K562 (cell line): ENCODE results near the gene ARID3A. TPM values are rescaled to one million over a fixed set of nuclear protein-coding genes. Genes with fewer than 3 reads are reported as not detected.
A peak's percentile ranks its signal among the peaks of the same experiment; 100 is the strongest.

ENCODE experiments used
- CCNT2 ChIP-seq: IDR thresholded peaks from 2 replicates; pipeline ENCODE4 v1.6.1; 2011; ENCODE audit warnings: borderline replicate concordance, low read depth, mild to moderate bottlenecking, moderate library complexity, mixed read lengths, low read length; ENCODE audit not compliant: insufficient read length; ENCODE audit errors: extremely low read depth
- CXXC5 ChIP-seq: fragments of 250-450 bp; sonication (Bioruptor Pico); IDR thresholded peaks from 2 replicates; pipeline ENCODE4 v1.8.0; 2022; ENCODE audit warnings: inconsistent platforms, mild to moderate bottlenecking, moderate library complexity
- DDX20 ChIP-seq: fragments of 450-650 bp; IDR thresholded peaks from 2 replicates; pipeline ENCODE4 v1.6.1; 2016; ENCODE audit warnings: missing genetic modification characterization, low read depth, mild to moderate bottlenecking, missing compliant biosample characterization, moderate library complexity
- ERF ChIP-seq: fragments of 450-650 bp; formaldehyde crosslinking; IDR thresholded peaks from 2 replicates; pipeline ENCODE4 v1.4.0; 2020; ENCODE audit warnings: mild to moderate bottlenecking, mixed read lengths
- FIP1L1 ChIP-seq: fragments of 200-400 bp; formaldehyde crosslinking; IDR thresholded peaks from 2 replicates; pipeline ENCODE4 v1.6.1; 2018; ENCODE audit warnings: mild to moderate bottlenecking, low read depth, low read length; ENCODE audit not compliant: poor library complexity, severe bottlenecking
- FOSL1 ChIP-seq: fragments of 200-800 bp; sonication (Bioruptor generic); conservative IDR thresholded peaks from 2 replicates; pipeline ENCODE4 v1.6.1; 2016; ENCODE audit warnings: missing genetic modification characterization, missing compliant biosample characterization
- GABPA ChIP-seq: fragments of 200-800 bp; sonication (Bioruptor generic); conservative IDR thresholded peaks from 2 replicates; pipeline ENCODE4 v1.6.1; 2016; ENCODE audit warnings: low read depth, missing genetic modification characterization, missing compliant biosample characterization
- HDAC1 ChIP-seq, 2 experiments: fragments of 450-650 bp; IDR thresholded peaks; 2 replicates each; pipeline ENCODE4 v1.6.1; 2016 to 2017; ENCODE audit warnings: inconsistent platforms in 1 of 2, mild to moderate bottlenecking in 1 of 2, moderate library complexity in 1 of 2
- HMG20B ChIP-seq: fragments of 250-450 bp; sonication (Bioruptor Pico); IDR thresholded peaks from 2 replicates; pipeline ENCODE4 v1.5.0; 2021; ENCODE audit warnings: mild to moderate bottlenecking
- HNRNPH1 ChIP-seq: fragments of 200-400 bp; formaldehyde crosslinking; optimal IDR thresholded peaks from 2 replicates; pipeline ENCODE3; 2017; ENCODE audit warnings: low read depth, mild to moderate bottlenecking, low read length, moderate library complexity
- LCOR ChIP-seq: sonication (generic); formaldehyde crosslinking; IDR thresholded peaks from 2 replicates; pipeline ENCODE4 v1.8.0; 2022; ENCODE audit warnings: mild to moderate bottlenecking, missing genetic modification reagents
- MTA1 ChIP-seq: fragments of 450-650 bp; IDR thresholded peaks from 2 replicates; pipeline ENCODE4 v1.6.1; 2017; ENCODE audit warnings: borderline replicate concordance
- NCOA4 ChIP-seq: fragments of 450-650 bp; IDR thresholded peaks from 2 replicates; pipeline ENCODE4 v1.6.1; 2018; ENCODE audit warnings: mild to moderate bottlenecking; ENCODE audit not compliant: partially characterized antibody
- PML ChIP-seq: IDR thresholded peaks from 2 replicates; pipeline ENCODE4 v1.6.1; 2012; ENCODE audit warnings: low read length, inconsistent platforms
- POU5F1 ChIP-seq: fragments of 150-350 bp; IDR thresholded peaks from 2 replicates; pipeline ENCODE4 v1.6.1; 2014; ENCODE audit warnings: borderline replicate concordance, low read length, low read depth, mild to moderate bottlenecking; ENCODE audit not compliant: partially characterized antibody
- PTTG1 ChIP-seq: fragments of 450-650 bp; IDR thresholded peaks from 2 replicates; pipeline ENCODE4 v1.6.1; 2016; ENCODE audit warnings: low read depth, mild to moderate bottlenecking, missing genetic modification characterization, missing compliant biosample characterization
- RBM22 ChIP-seq: fragments of 200-400 bp; formaldehyde crosslinking; IDR thresholded peaks from 2 replicates; pipeline ENCODE4 v1.6.1; 2018; ENCODE audit warnings: low read length, low read depth; ENCODE audit not compliant: poor library complexity, severe bottlenecking
- SIN3B ChIP-seq: fragments of 450-650 bp; IDR thresholded peaks from 2 replicates; pipeline ENCODE4 v1.6.1; 2017; ENCODE audit warnings: low read depth, mild to moderate bottlenecking, moderate library complexity
- SOX6 ChIP-seq: fragments of 450-650 bp; IDR thresholded peaks from 2 replicates; pipeline ENCODE4 v1.6.1; 2014; ENCODE audit warnings: mild to moderate bottlenecking
- ZC3H8 ChIP-seq: fragments of 450-650 bp; IDR thresholded peaks from 2 replicates; pipeline ENCODE4 v1.6.1; 2017
- ZNF253 ChIP-seq: fragments of 250-450 bp; sonication (Bioruptor Pico); conservative IDR thresholded peaks from 2 replicates; pipeline ENCODE4 v1.6.1; 2021; ENCODE audit warnings: mild to moderate bottlenecking
- ZNF324 ChIP-seq: fragments of 250-450 bp; sonication (Bioruptor Pico); IDR thresholded peaks from 2 replicates; pipeline ENCODE4 v1.4.0; 2020; ENCODE audit warnings: mild to moderate bottlenecking
- ZNF561 ChIP-seq: fragments of 450-650 bp; formaldehyde crosslinking; conservative IDR thresholded peaks from 2 replicates; pipeline ENCODE4 v1.4.0; 2020; ENCODE audit warnings: mild to moderate bottlenecking, moderate library complexity
- ZNF75A ChIP-seq: fragments of 450-650 bp; formaldehyde crosslinking; IDR thresholded peaks from 2 replicates; pipeline ENCODE4 v1.4.0; 2020; ENCODE audit warnings: mild to moderate bottlenecking
- ZNF778 ChIP-seq: fragments of 450-650 bp; formaldehyde crosslinking; IDR thresholded peaks from 2 replicates; pipeline ENCODE4 v1.4.0; 2020; ENCODE audit warnings: mild to moderate bottlenecking, moderate library complexity
- polyA plus RNA-seq, 8 experiments: library from polyadenylated mRNA; depleted of rRNA in 4 of 8; stranded (reverse) in 5 of 8; unstranded in 3 of 8; fragments of >200 nt; fragmentation: Nextera tagmentation in 2 of 8; fragmentation: Illumina TruSeq in 1 of 8; extraction: Ambion mirVana in 2 of 8; extraction: Trizol in 1 of 8; gene quantifications; 2 replicates each; pipeline versions ENCODE4 v1.2.1 to v1.2.3, GENCODE V29; 2011 to 2014; ENCODE audit warnings: inconsistent platforms in 1 of 8, missing spikeins in 1 of 8
- total RNA-seq, 7 experiments: library from RNA; depleted of rRNA in 6 of 7; stranded (reverse); fragments of >200 nt in 6 of 7; fragmentation: Illumina TruSeq in 2 of 7; extraction: Trizol in 2 of 7; gene quantifications; 2 replicates each; pipeline versions ENCODE4 v1.2.1 to v1.2.3, GENCODE V29; 2011 to 2021; ENCODE audit warnings: low replicate concordance in 1 of 7
- TF ChIP-seq, protein P1 (sequence below), 2 experiments: IDR thresholded peaks; 2 replicates each; pipeline ENCODE4 v1.6.1; 2011; ENCODE audit warnings: borderline replicate concordance in 1 of 2, control low read depth in 1 of 2, low read depth in 1 of 2, low read length in 1 of 2, mild to moderate bottlenecking in 1 of 2, mixed read lengths in 1 of 2, moderate library complexity in 1 of 2; ENCODE audit not compliant: insufficient read depth in 1 of 2, insufficient read length in 1 of 2, poor library complexity in 1 of 2, severe bottlenecking in 1 of 2; ENCODE audit errors: extremely low read depth in 1 of 2
- TF ChIP-seq, protein P2 (sequence below): fragments of 450-650 bp; IDR thresholded peaks from 2 replicates; pipeline ENCODE4 v1.7.0; 2016; ENCODE audit warnings: borderline replicate concordance

The ARID3A gene
- total and polyA plus RNA-seq, 9 of the 15 experiments (the other 6 are each of a cell fraction or from before 2014, with no cell fraction given), result 1.4 to 118 (median 31.2) TPM

DNA sequence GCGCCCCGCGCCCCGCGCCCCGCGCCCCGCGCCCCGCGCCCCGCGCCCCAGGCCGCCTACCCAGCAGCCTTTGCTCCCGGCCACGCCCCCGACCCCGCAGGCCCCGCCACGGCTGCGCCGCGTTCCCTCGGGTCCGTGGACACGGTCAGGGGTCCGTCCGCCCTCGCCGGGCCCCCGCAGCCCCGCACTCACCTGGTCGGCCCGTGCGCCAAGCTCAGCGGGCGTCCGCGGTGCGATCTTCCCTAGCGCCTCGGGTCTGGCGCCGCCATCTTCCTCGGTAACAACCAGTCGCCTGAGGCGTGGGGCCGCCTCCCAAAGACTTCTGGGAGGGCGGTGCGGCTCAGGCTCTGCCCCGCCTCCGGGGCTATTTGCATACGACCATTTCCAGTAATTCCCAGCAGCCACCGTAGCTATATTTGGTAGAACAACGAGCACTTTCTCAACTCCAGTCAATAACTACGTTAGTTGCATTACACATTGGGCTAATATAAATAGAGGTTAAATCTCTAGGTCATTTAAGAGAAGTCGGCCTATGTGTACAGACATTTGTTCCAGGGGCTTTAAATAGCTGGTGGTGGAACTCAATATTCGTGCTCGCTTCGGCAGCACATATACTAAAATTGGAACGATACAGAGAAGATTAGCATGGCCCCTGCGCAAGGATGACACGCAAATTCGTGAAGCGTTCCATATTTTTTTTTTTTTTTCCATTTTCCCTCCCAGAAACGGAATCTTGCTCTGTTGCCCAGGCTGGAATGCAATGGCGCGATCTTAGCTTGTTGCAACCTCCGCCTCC lies 32.7 kb upstream of the ARID3A start, which contains the start of the genes MED16 and RNU6-9 (continued):
- TF ChIP-seq RBM22 (no peak), CCNT2 (peak; percentile 83), PTTG1 (tag) (no peak), ZNF324 (no peak), ZNF75A (no peak), HMG20B (CRISPR knock-in tag) (no peak), PML (peak; percentile 35; the same call in 1 of the 2 replicates), NCOA4 (no peak), FOSL1 (tag) (0 out of 2 replicates have a peak, but pooled peaks have one; percentile 28), ZC3H8 (no peak), ZNF561 (CRISPR knock-in tag) (no peak), SIN3B (peak; percentile 90), POU5F1 (no peak), LCOR (peak; percentile 70; the same call in 1 of the 2 replicates), ERF (CRISPR knock-in tag) (no peak), CXXC5 (CRISPR knock-in tag) (peak; percentile 83), ZNF778 (CRISPR knock-in tag) (no peak), ZNF253 (CRISPR knock-in tag) (no peak), DDX20 (no peak), SOX6 (0 out of 2 replicates have a peak, but pooled peaks have one; percentile 51), HDAC1 (IDR thresholded peaks at IDR 0.05) (0 out of 4 replicates have a peak, but pooled peaks of 1 of the 2 experiments have one; percentile 26), HNRNPH1 (no peak), GABPA (tag) (no peak), MTA1 (peak; percentile 29; the same call in 1 of the 2 replicates), FIP1L1 (peak; percentile 50)
- TF ChIP-seq, protein P1, sequence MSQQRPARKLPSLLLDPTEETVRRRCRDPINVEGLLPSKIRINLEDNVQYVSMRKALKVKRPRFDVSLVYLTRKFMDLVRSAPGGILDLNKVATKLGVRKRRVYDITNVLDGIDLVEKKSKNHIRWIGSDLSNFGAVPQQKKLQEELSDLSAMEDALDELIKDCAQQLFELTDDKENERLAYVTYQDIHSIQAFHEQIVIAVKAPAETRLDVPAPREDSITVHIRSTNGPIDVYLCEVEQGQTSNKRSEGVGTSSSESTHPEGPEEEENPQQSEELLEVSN (IDR thresholded peaks at IDR 0.05; ENCODE audit: borderline replicate concordance in 1 of 2, extremely low read depth in 1 of 2, insufficient read depth in 1 of 2, insufficient read length in 1 of 2, low read depth in 1 of 2, low read length in 1 of 2, poor library complexity in 1 of 2, severe bottlenecking in 1 of 2), result no peak
- TF ChIP-seq, protein P2, sequence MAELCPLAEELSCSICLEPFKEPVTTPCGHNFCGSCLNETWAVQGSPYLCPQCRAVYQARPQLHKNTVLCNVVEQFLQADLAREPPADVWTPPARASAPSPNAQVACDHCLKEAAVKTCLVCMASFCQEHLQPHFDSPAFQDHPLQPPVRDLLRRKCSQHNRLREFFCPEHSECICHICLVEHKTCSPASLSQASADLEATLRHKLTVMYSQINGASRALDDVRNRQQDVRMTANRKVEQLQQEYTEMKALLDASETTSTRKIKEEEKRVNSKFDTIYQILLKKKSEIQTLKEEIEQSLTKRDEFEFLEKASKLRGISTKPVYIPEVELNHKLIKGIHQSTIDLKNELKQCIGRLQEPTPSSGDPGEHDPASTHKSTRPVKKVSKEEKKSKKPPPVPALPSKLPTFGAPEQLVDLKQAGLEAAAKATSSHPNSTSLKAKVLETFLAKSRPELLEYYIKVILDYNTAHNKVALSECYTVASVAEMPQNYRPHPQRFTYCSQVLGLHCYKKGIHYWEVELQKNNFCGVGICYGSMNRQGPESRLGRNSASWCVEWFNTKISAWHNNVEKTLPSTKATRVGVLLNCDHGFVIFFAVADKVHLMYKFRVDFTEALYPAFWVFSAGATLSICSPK, result no peak
